GM12892 (cell line): Measurements from ENCODE around the gene MAP2K2.

ENCODE experiments used
- POLR2A ChIP-seq: IDR thresholded peaks from 2 replicates; pipeline ENCODE4 v1.6.1; 2011; ENCODE audit warnings: low read depth, low read length, control low read depth
- POLR2AphosphoS5 ChIP-seq: IDR thresholded peaks from 2 replicates; pipeline ENCODE4 v1.6.1; 2011; ENCODE audit warnings: low read depth, low read length, control low read depth
- TAF1 ChIP-seq: IDR thresholded peaks from 2 replicates; pipeline ENCODE4 v1.6.1; 2011; ENCODE audit warnings: low read depth, mild to moderate bottlenecking, control low read depth, low read length, borderline replicate concordance

GRCh38 chr19:4061683-4062418 lies 62.1 kb downstream of the MAP2K2 start:
- no peak for TF ChIP-seq POLR2AphosphoS5
- no peak; the same call in 1 of the 2 replicates for TF ChIP-seq POLR2A
- no peak for TF ChIP-seq TAF1
